Fibroblast of lung (primary cell): ENCODE results near the gene DGKQ.

ENCODE experiments used
- EZH2 ChIP-seq: IDR thresholded peaks from 2 replicates; pipeline ENCODE4 v1.5.1; 2012; ENCODE audit warnings: low read length, control low read depth, mild to moderate bottlenecking; ENCODE audit errors: missing control alignments
- TF ChIP-seq, protein P1 (sequence below), 2 donors: IDR thresholded peaks in 1 of 2; conservative IDR thresholded peaks in 1 of 2; 1 replicate in 1 of 2; 2 replicates in 1 of 2; pipeline ENCODE4 v1.5.1; 2011 to 2012; ENCODE audit warnings: low read length in 2 of 2, control low read depth in 1 of 2, inconsistent platforms in 1 of 2, low read depth in 1 of 2, mild to moderate bottlenecking in 1 of 2

DNA sequence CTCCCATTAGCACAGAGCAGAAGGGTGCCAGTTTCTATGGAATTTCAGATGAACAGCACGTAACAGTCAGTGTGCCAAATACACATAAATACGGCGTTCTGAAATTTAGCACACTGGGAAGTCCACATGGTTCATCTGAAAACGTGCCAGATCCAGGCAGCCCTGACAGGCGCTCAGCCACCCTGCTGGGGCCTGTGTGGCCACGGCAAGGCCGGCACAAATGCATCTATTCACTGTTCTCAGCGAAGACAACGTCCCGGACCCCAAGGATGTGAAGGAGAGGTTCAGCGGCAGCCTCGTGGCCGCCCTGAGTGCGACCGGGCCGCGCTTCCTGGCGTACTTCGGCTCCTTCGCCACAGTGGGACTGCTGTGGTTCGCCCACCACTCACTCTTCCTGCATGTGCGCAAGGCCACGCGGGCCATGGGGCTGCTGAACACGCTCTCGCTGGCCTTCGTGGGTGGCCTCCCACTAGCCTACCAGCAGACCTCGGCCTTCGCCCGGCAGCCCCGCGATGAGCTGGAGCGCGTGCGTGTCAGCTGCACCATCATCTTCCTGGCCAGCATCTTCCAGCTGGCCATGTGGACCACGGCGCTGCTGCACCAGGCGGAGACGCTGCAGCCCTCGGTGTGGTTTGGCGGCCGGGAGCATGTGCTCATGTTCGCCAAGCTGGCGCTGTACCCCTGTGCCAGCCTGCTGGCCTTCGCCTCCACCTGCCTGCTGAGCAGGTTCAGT, 15.6 kb downstream of the DGKQ start:
- no peak for TF ChIP-seq EZH2
- TF ChIP-seq, protein P1, sequence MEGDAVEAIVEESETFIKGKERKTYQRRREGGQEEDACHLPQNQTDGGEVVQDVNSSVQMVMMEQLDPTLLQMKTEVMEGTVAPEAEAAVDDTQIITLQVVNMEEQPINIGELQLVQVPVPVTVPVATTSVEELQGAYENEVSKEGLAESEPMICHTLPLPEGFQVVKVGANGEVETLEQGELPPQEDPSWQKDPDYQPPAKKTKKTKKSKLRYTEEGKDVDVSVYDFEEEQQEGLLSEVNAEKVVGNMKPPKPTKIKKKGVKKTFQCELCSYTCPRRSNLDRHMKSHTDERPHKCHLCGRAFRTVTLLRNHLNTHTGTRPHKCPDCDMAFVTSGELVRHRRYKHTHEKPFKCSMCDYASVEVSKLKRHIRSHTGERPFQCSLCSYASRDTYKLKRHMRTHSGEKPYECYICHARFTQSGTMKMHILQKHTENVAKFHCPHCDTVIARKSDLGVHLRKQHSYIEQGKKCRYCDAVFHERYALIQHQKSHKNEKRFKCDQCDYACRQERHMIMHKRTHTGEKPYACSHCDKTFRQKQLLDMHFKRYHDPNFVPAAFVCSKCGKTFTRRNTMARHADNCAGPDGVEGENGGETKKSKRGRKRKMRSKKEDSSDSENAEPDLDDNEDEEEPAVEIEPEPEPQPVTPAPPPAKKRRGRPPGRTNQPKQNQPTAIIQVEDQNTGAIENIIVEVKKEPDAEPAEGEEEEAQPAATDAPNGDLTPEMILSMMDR (conservative IDR thresholded peaks at IDR 0.05 in 1 of 2, IDR thresholded peaks at IDR 0.05 in 1 of 2; ENCODE audit: low read depth in 1 of 2, low read length in 2 of 2), result no peak
